ENCODE results near the gene STX8.

Gene STX8

GRCh38 chr17:9414471-9414870 is 161.1 kb downstream of the STX8 start:
- Histone ChIP-seq H4K20me1 (ENCODE audit: insufficient read depth, low read length) (no peaks in the 10 kb centered on the region), H3K9me3 (ENCODE audit: insufficient read depth, low read length, severe bottlenecking) (peaks cover 3% of the 10 kb centered on the region), H3K4me1 (ENCODE audit: insufficient read depth, low read length) (no peaks in the 10 kb centered on the region), H3K36me3 (ENCODE audit: insufficient read depth, low read length) (no peaks in the 10 kb centered on the region), H2AFZ (ENCODE audit: low read depth, low read length) (no peak overlapping the region), H3K79me2 (ENCODE audit: insufficient read depth, low read length) (no peaks in the 10 kb centered on the region), H3K4me3 (ENCODE audit: low read depth in 1 of 2, low read length in 2 of 2) (no peak overlapping the region), H3K27me3 (ENCODE audit: insufficient read depth, low read length, poor library complexity) (no peaks in the 10 kb centered on the region), H3K4me2 (ENCODE audit: insufficient read depth, low read length) (no peak overlapping the region), H3K27ac (ENCODE audit: low read length) (no peak overlapping the region), H3K9ac (ENCODE audit: low read depth, low read length) (no peak overlapping the region)
- DNase-seq (no peak), ATAC-seq (ENCODE audit: insufficient read depth, low read depth) (no peak; the same call in 2 of the 3 replicates)
- TF ChIP-seq EZH2 (IDR thresholded peaks at IDR 0.05; ENCODE audit: borderline replicate concordance, low read depth, low read length, severe bottlenecking) (no peak), CTCF (IDR thresholded peaks at IDR 0.05; ENCODE audit: borderline replicate concordance, extremely low read depth, low read length, poor library complexity, severe bottlenecking) (no peak)

DNA sequence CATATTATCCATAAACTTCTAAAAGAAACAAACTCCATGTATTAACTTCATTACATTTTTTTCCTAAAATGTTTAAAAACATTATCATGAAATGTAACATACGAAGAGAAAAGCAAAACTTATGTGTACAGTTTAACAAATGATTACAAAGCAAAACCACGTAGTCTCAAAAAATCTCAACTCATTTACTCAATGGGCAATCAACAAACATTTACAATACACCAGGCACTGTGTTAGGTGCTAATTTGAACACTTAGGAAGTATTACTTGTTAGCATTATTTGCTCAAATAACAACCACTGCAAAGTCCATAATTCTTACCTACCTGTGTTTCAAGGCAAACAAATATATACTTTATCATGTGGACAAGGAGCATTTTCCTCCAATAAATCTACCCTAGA is 164.9 kb downstream of the STX8 start:
- H3K79me2 ChIP-seq (ENCODE audit: insufficient read depth, low read length) = no peaks in the 10 kb centered on the region
- no peak overlapping the region for H3K27ac ChIP-seq (ENCODE audit: low read length)
- no peaks in the 10 kb centered on the region for H4K20me1 ChIP-seq (ENCODE audit: insufficient read depth, low read length)
- no peaks in the 10 kb centered on the region for H3K4me1 ChIP-seq (ENCODE audit: insufficient read depth, low read length)
- no peaks in the 10 kb centered on the region for H3K9me3 ChIP-seq (ENCODE audit: insufficient read depth, low read length, severe bottlenecking)
- H2AFZ ChIP-seq (ENCODE audit: low read depth, low read length) = no peak overlapping the region
- H3K36me3 ChIP-seq (ENCODE audit: insufficient read depth, low read length) = no peaks in the 10 kb centered on the region
- no peak for DNase-seq
- ATAC-seq (ENCODE audit: insufficient read depth, low read depth) = no peak
- H3K27me3 ChIP-seq (ENCODE audit: insufficient read depth, low read length, poor library complexity) = no peaks in the 10 kb centered on the region
- no peak overlapping the region for H3K4me2 ChIP-seq (ENCODE audit: insufficient read depth, low read length)
- TF ChIP-seq CTCF (IDR thresholded peaks at IDR 0.05; ENCODE audit: borderline replicate concordance, extremely low read depth, low read length, poor library complexity, severe bottlenecking) (no peak), EZH2 (IDR thresholded peaks at IDR 0.05; ENCODE audit: borderline replicate concordance, low read depth, low read length, severe bottlenecking) (no peak)
- H3K9ac ChIP-seq (ENCODE audit: low read depth, low read length) = no peak overlapping the region
- no peak overlapping the region for H3K4me3 ChIP-seq (ENCODE audit: low read depth in 1 of 2, low read length in 2 of 2)

- H3K36me3 ChIP-seq (ENCODE audit: insufficient read depth, low read length) = no peaks in the 10 kb centered on the region
- no peak overlapping the region for H3K27ac ChIP-seq (ENCODE audit: low read length)
- no peak for TF ChIP-seq EZH2 (IDR thresholded peaks at IDR 0.05; ENCODE audit: borderline replicate concordance, low read depth, low read length, severe bottlenecking)
- H3K27me3 ChIP-seq (ENCODE audit: insufficient read depth, low read length, poor library complexity) = no peaks in the 10 kb centered on the region
- no peaks in the 10 kb centered on the region for H3K79me2 ChIP-seq (ENCODE audit: insufficient read depth, low read length)
- DNase-seq (no peak), ATAC-seq (ENCODE audit: insufficient read depth, low read depth) (no peak)
- H3K9ac ChIP-seq (ENCODE audit: low read depth, low read length) = no peak overlapping the region
- H3K4me3 ChIP-seq (ENCODE audit: low read depth in 1 of 2, low read length in 2 of 2) = no peak overlapping the region
- H3K4me1 ChIP-seq (ENCODE audit: insufficient read depth, low read length) = no peaks in the 10 kb centered on the region
- H3K9me3 ChIP-seq (ENCODE audit: insufficient read depth, low read length, severe bottlenecking) = no peaks in the 10 kb centered on the region
- no peak overlapping the region for H2AFZ ChIP-seq (ENCODE audit: low read depth, low read length)
- H4K20me1 ChIP-seq (ENCODE audit: insufficient read depth, low read length) = no peaks in the 10 kb centered on the region
- H3K4me2 ChIP-seq (ENCODE audit: insufficient read depth, low read length) = no peak overlapping the region
These were observed 165.3 kb downstream of the STX8 start for GRCh38 chr17:9410301-9410700.

DNA sequence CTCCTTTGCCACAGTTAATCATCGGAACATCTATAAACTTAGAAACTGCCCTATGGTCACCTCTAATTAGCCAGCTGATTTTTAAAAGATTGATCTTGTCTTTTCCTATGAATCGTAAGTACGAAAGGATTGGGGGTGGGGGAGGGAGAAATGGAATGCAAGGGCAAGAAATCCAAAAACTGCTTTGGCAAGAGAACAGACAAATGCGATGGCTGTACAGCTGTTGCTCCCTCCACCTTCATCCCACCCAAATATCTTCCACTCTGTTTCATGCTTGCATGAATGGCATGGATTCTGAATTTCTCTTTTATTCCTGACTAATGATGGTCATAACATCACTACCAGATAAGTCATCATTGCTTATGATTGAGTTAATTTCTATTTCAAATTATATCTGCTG is 165.7 kb downstream of the STX8 start:
- H3K36me3 ChIP-seq (ENCODE audit: insufficient read depth, low read length) = no peaks in the 10 kb centered on the region
- no peak overlapping the region for H3K4me3 ChIP-seq (ENCODE audit: low read depth in 1 of 2, low read length in 2 of 2)
- no peaks in the 10 kb centered on the region for H3K79me2 ChIP-seq (ENCODE audit: insufficient read depth, low read length)
- no peaks in the 10 kb centered on the region for H3K4me1 ChIP-seq (ENCODE audit: insufficient read depth, low read length)
- no peak for TF ChIP-seq CTCF (IDR thresholded peaks at IDR 0.05; ENCODE audit: borderline replicate concordance, extremely low read depth, low read length, poor library complexity, severe bottlenecking)
- no peak for TF ChIP-seq EZH2 (IDR thresholded peaks at IDR 0.05; ENCODE audit: borderline replicate concordance, low read depth, low read length, severe bottlenecking)
- H4K20me1 ChIP-seq (ENCODE audit: insufficient read depth, low read length) = no peaks in the 10 kb centered on the region
- ATAC-seq (ENCODE audit: insufficient read depth, low read depth) = no peak
- H3K9ac ChIP-seq (ENCODE audit: low read depth, low read length) = no peak overlapping the region
- H3K27ac ChIP-seq (ENCODE audit: low read length) = no peak overlapping the region
- DNase-seq = no peak
- H3K9me3 ChIP-seq (ENCODE audit: insufficient read depth, low read length, severe bottlenecking) = no peaks in the 10 kb centered on the region
- no peak overlapping the region for H3K4me2 ChIP-seq (ENCODE audit: insufficient read depth, low read length)
- no peak overlapping the region for H2AFZ ChIP-seq (ENCODE audit: low read depth, low read length)
- no peaks in the 10 kb centered on the region for H3K27me3 ChIP-seq (ENCODE audit: insufficient read depth, low read length, poor library complexity)

All from DND-41 (cell line).